GF-D8 (cell line): Measurements from ENCODE around the gene MKRN1.
"Not testable (repeated sequence)": the region's sequence is repeated elsewhere in the genome, so short reads cannot be mapped to it uniquely, and the experiment has no call there.

Experiments
- DNase-seq: peaks from one replicate; lab custom pipeline; 2025; lab: John Stamatoyannopoulos, UW

The MKRN1 gene

DNA sequence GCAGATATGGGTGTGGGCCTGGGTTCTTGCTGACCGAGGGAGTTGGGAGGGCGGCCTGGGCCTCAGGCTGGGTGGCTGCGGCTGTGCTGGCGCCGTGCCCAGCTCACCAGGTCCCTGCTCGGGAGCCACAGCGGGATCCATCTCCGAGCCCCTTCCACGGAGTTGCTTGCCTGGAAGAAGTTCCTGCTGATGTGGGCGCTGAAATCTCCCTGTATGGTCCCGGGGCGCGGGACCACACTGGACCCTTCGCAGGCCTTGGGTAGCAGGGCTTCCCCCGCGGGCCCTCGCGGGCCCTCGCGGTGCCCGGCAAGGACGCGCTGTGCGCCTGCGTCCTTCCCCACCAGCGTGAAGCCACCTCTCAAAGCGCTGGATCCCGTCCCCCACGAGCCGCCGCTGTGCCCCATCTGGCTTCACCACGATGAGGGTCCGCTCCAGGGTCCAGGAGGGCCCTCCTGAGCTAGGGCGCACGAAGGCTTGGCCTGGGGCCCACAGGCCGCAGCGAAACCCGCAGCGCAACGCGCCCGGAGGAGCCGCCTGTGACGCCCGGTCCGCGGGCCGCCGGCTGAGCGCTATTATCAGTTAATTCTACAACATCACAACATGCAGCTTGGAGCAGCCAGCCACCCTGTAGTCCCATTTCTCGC lies 43.9 kb downstream of the MKRN1 start:
- no peak for DNase-seq

DNA sequence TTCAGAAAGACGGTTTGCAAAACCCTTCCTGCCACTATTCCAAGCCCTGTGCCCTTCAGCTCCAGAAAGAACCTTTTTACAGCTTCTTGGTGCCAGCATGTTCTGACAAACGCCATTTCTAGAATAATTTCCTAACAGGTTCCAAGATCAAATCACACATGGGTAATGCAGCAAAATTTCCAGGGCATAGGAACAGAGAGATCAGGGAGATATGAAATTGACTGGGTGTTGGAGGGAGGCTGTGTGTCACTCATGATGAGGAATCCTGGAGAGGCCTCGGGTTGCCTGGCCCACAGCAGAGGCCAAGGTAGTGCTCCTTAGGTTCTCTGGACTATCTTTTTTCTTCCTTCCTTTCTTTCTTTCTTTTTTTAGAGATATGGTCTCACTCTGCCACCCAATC lies 45.9 kb downstream of the MKRN1 start:
- DNase-seq, result no peak

DNA sequence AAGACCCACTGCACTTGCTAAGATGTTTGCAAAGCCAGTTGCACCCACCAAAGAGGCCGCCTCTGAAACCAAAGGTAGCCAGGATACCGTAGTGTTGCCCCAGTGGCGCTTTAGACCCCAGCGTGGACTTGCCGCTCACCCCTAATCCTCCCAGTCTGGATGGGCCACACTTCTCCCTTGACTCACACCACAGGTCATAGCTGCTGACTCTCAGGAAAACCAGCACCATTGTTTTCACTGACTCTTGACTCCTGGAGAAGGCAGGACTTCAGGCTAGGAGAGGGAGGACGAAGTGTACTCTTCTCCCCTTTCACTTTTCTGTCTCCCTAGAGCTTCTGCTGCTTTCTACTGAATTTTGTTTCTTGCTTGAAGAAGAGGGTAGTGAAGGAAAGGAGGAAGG lies 53.2 kb downstream of the MKRN1 start:
- DNase-seq, result no peak

DNA sequence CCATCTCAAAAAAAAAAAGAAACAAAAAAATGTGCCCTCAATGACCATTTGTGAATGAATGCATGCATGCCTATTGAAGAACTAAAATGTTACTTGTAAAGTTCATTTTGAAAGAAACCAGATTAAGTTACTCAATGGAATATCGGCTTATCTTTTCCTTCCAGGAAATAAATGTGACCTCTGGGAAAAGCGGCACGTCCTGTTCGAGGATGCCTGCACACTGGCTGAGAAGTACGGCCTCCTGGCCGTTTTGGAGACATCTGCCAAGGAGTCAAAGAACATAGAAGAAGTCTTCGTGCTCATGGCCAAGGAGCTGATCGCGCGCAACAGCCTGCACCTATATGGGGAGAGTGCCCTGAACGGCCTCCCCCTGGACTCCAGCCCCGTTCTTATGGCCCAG lies 53.6 kb downstream of the MKRN1 start:
- no peak for DNase-seq

DNA sequence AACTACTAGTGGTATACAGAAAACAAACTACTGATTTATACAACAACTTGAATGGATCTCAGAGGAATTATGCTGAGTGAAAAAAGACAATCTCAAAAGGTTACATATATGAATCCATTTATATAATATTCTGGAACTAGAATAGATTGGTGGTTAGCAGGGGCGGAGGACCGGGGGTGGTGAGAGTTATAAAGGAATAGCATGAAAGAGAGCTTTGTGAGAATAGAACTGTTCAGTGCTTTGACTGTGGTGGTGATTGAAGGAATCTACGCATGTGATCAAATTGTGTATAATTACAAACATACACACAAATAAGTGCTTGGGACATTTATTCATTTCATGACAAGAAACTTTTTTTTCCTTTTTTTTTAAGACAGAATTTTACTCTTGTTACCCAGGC lies 55.8 kb downstream of the MKRN1 start:
- no peak for DNase-seq

DNA sequence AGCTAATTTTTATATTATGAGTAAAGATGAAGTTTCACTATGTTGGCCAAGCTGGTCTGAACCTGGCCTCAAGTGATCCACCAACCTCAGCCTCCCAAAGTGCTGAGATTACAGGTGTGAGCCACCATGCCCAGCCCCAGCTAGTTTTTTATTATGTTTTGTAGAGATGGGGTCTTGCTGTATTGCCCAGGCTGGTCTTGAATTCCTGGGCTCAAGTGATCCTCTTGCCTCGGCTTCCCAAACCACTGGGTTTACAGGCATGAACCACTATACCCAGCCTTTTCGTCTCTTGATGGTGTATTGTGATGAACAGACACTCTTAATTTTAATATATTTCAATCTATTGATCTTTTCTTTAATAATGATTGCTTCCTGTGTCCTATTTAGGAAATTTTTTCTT lies 57.8 kb downstream of the MKRN1 start:
- no peak for DNase-seq

DNA sequence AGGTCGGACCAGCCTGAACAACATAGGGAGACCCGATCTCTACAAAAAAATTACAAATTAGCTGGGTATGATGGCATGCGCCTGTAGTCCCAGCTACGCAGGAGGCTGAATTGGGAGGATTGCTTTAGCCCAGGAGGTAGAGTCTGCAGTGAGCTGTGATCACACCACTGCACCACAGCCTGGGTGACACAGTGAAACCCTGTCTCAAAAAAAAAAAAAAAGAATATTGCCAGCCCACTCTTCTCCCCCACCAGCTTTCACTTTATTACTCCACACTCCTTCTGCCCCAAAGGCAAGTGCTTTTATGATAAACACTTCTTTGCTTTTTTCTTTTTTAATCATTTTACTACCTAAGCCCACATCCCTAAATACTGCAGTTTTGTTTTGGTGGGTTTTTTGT lies 60.7 kb downstream of the MKRN1 start:
- no peak for DNase-seq

DNA sequence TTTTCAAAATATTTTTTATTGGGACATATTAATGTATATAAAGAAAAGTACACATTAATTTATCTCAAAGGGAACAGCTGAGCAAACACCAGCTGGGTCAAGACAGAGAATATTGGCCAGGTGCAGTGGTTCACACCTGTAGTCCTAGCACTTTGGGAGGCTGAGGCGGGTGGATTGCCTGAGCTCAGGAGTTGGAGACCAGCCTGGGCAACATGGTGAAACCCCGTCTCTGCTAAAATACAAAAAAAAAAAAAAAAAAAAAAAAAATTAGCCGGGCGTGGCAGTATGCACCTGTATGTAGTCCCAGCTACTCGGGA lies 61.2 kb downstream of the MKRN1 start:
- not testable (repeated sequence) for DNase-seq

DNA sequence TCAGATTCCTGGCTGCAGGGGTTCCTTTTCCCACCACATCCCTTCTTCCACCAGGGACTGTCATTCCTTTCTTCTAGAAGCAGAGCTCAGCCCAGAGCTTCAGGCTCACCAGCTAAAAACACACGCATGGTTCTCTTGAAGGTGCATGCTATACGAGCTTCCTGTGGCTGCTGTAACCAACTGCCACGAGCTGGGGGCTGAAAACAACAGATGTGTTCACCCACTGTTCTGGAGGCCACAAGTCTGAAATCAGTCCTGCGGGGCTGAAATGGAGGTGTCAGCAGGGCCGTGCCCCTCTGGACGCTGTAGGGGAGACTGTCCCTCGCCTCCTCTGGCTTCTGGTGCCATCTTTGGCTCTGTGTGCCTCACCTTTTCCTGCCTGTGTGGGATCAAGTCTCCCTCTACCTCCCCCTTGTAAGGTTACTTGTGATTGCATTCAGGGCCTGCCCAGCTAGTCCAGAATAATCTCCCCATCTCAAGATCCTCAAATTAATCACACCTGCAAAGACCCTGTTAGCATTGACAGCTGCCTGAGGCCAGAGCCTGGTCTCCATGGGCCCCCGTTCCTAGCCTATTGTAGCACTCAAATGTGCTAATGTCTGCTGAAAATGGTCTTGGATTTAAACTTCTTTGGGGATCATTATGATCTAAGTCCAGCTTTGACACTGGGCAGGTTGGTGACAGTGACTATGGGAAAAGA lies 61.7 kb downstream of the MKRN1 start:
- DNase-seq, result no peak

DNA sequence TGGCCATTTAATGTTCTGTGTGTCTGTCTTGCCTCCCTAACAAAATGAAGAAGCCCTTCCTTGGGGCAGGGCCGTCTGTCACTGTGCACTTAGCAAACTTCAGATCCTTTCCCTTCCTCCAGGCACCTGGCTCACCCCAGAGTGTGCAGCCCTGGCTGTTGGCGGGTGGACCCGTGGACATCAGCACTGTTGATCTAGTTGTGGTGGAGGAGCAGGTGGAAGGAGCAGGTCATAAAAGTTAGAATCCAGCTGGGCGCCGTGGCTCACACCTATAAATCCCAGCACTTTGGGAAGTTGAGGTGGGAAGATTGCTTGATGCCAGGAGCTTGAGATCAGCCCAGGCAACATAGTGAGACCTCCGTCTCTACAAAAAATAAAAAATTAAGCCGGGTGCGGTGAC lies 62.7 kb downstream of the MKRN1 start:
- no peak for DNase-seq

DNA sequence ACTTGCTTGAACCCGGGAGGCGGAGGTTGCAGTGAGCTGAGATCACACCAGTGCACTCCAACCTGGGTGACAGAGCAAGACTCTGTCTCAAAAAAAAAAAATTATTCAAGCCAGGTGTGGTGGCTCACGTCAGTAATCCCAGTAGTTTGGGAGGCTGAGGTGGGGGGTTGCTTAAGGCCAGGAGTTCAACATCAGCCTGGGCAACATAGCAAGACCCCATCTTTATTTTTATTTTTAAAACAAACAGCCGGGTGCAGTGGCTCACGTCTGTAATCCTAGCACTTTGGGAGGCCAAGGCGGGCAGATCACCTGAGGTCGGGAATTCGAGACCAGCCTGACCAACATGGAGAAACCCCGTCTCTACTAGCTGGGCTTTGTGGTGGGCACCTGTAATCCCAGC lies 63.5 kb downstream of the MKRN1 start:
- DNase-seq, result not testable (repeated sequence)

DNA sequence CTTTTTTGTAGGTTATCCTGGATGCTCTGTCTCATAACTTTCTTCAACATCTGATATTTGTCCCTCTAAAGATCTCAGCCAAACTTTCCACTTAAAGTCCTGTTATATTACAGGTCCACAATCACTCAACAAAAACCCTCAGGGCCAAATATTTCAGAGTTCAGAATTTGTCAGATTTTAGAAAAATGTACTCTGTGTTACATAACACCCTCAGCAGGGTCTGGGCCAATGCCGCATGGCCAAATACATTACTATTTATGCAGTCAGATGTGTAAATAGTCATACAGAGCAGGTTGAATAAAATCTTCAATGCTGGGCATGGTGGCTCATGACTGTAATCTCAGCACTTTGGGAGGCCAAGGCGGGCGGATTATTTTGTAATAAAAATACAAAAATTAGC lies 63.9 kb downstream of the MKRN1 start:
- DNase-seq, result no peak

DNA sequence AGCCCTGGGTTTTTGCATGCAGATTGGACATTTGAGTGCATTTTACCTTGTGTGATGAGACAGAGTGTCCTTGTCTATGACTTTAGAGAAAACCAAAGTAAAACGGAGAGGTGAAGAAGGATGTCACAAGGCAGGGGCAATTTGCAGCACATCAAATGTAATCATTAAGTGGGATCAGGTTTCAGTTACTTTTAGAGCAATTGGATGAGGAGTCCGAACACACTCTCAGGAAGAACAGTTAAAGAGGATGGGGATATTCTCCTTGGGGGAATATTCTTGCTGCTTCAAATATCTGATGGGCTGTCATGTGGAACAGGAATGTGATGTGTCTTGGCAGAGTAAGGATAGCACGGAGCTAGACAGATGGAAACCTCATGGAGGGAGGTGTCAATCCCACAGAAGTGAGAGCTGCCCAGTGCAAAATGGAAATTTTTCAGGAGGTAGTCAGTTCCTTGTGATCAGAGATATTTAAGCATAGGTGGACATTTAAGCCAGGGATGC lies 74.7 kb downstream of the MKRN1 start:
- no peak for DNase-seq

DNA sequence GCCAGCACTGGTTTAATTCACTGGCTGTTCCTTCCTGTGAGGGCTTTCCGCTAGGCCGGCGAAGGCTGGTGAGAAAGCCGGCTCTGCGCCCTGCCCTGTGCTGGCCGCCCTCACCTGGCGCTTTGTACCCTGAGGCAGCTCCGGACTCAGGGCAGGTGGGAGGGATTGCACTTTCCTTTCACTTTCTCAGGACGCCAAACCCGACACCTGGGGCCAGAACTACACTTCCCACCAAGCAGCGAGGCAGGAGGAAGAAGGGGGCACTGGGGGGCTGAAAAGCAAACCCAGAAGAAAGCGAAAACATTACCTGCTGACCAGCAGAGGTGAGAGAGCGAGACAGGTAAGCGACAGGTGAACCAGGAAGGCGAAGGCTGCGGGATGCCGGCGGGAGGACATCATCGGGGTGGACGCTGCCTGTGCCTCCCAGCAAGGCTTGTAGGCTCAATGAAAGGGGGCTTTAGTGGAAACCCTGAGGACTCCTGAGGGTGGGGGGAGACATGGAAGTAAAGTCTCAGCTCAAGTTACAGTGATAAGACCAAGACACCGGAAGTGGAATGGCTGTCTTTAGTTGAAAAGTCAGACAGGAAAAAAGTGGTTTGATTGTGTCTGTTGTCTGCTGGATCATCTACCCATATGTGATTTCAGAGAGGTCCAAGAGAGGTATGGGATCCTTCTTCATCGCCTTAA lies 75.3 kb downstream of the MKRN1 start, which contains the start of gene RAB19:
RAB19 (plus strand) TSS at position 181 of the 687 bp plus-strand sequence. CDS start 3,589 bp downstream, outside the sequence.
- DNase-seq, result no peak
